ENCODE data around the gene PPP2R2B. TPM values are rescaled to one million over a fixed set of nuclear protein-coding genes. Genes with fewer than 3 reads are reported as not detected.

Gene PPP2R2B
- total RNA-seq, 1 experiment from 2014 or later: 20.3 TPM

- no peak overlapping the region for H3K4me3 Mint-ChIP-seq
- H3K36me3 Mint-ChIP-seq: peaks cover 4% of the 10 kb centered on the region; the same call in 1 of the 2 replicates
- ChIA-PET POLR2A (no interaction called here), CTCF (no interaction called here)
- TF ChIP-seq, protein P1, sequence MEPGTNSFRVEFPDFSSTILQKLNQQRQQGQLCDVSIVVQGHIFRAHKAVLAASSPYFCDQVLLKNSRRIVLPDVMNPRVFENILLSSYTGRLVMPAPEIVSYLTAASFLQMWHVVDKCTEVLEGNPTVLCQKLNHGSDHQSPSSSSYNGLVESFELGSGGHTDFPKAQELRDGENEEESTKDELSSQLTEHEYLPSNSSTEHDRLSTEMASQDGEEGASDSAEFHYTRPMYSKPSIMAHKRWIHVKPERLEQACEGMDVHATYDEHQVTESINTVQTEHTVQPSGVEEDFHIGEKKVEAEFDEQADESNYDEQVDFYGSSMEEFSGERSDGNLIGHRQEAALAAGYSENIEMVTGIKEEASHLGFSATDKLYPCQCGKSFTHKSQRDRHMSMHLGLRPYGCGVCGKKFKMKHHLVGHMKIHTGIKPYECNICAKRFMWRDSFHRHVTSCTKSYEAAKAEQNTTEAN (CRISPR knock-in tag; IDR thresholded peaks at IDR 0.05): no peak
- TF ChIP-seq ZNF425 (CRISPR knock-in tag; conservative IDR thresholded peaks at IDR 0.05) (no peak), ZBTB21 (CRISPR knock-in tag; IDR thresholded peaks at IDR 0.05; ENCODE audit: borderline replicate concordance) (no peak), SMAD4 (CRISPR knock-in tag; IDR thresholded peaks at IDR 0.05) (no peak), ATF1 (CRISPR knock-in tag; IDR thresholded peaks at IDR 0.05) (no peak), ESRRA (CRISPR knock-in tag; IDR thresholded peaks at IDR 0.05; ENCODE audit: borderline replicate concordance) (no peak), RELA (CRISPR knock-in tag; IDR thresholded peaks at IDR 0.05; ENCODE audit: borderline replicate concordance) (no peak), MXD4 (CRISPR knock-in tag; IDR thresholded peaks at IDR 0.05; ENCODE audit: borderline replicate concordance) (no peak)
- TF ChIP-seq, protein P2, sequence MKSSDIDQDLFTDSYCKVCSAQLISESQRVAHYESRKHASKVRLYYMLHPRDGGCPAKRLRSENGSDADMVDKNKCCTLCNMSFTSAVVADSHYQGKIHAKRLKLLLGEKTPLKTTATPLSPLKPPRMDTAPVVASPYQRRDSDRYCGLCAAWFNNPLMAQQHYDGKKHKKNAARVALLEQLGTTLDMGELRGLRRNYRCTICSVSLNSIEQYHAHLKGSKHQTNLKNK (CRISPR knock-in tag; IDR thresholded peaks at IDR 0.05): no peak
- TF ChIP-seq, protein P3, sequence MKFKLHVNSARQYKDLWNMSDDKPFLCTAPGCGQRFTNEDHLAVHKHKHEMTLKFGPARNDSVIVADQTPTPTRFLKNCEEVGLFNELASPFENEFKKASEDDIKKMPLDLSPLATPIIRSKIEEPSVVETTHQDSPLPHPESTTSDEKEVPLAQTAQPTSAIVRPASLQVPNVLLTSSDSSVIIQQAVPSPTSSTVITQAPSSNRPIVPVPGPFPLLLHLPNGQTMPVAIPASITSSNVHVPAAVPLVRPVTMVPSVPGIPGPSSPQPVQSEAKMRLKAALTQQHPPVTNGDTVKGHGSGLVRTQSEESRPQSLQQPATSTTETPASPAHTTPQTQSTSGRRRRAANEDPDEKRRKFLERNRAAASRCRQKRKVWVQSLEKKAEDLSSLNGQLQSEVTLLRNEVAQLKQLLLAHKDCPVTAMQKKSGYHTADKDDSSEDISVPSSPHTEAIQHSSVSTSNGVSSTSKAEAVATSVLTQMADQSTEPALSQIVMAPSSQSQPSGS (CRISPR knock-in tag; IDR thresholded peaks at IDR 0.05; ENCODE audit: borderline replicate concordance, low read depth): no peak
- ATAC-seq (no peak), DNase-seq (ENCODE audit: low spot score) (no peak)
- H3K4me1 Mint-ChIP-seq: peaks cover 4% of the 10 kb centered on the region; the same call in 1 of the 2 replicates
- H3K27me3 Mint-ChIP-seq (ENCODE audit: low read depth): no peaks in the 10 kb centered on the region
- H3K9me3 Mint-ChIP-seq: peaks cover 10% of the 10 kb centered on the region
- H3K27ac Mint-ChIP-seq: no peak overlapping the region
Observed at GRCh38 chr5:146762830-146763229, 115.7 kb downstream of the PPP2R2B start.

GRCh38 chr5:146761811-146762210 lies 116.7 kb downstream of the PPP2R2B start:
- no peak overlapping the region for H3K27ac Mint-ChIP-seq
- H3K4me3 Mint-ChIP-seq: no peak overlapping the region
- DNase-seq (ENCODE audit: low spot score): no peak
- peaks cover 10% of the 10 kb centered on the region for H3K9me3 Mint-ChIP-seq
- peaks cover 4% of the 10 kb centered on the region; the same call in 1 of the 2 replicates for H3K4me1 Mint-ChIP-seq
- ATAC-seq: no peak
- no peak for TF ChIP-seq ZNF671 (CRISPR knock-in tag; IDR thresholded peaks at IDR 0.05)
- no peak for TF ChIP-seq ZNF425 (CRISPR knock-in tag; conservative IDR thresholded peaks at IDR 0.05)
- no peak for TF ChIP-seq ZNF121 (CRISPR knock-in tag; IDR thresholded peaks at IDR 0.05)
- TF ChIP-seq, protein P4, sequence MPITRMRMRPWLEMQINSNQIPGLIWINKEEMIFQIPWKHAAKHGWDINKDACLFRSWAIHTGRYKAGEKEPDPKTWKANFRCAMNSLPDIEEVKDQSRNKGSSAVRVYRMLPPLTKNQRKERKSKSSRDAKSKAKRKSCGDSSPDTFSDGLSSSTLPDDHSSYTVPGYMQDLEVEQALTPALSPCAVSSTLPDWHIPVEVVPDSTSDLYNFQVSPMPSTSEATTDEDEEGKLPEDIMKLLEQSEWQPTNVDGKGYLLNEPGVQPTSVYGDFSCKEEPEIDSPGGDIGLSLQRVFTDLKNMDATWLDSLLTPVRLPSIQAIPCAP (CRISPR knock-in tag; IDR thresholded peaks at IDR 0.05): no peak
- TF ChIP-seq ETV6 (CRISPR knock-in tag; IDR thresholded peaks at IDR 0.05): no peak
- no peak for TF ChIP-seq ZSCAN18 (CRISPR knock-in tag; IDR thresholded peaks at IDR 0.05)
- TF ChIP-seq ZNF416 (CRISPR knock-in tag; IDR thresholded peaks at IDR 0.05): no peak
- TF ChIP-seq ZNF423 (CRISPR knock-in tag; IDR thresholded peaks at IDR 0.05): no peak
- TF ChIP-seq JUN (CRISPR knock-in tag; IDR thresholded peaks at IDR 0.05): no peak
- no peak for TF ChIP-seq CREM (CRISPR knock-in tag; IDR thresholded peaks at IDR 0.05)
- TF ChIP-seq, protein P3 (CRISPR knock-in tag; IDR thresholded peaks at IDR 0.05; ENCODE audit: borderline replicate concordance, low read depth): no peak
- TF ChIP-seq SMAD4 (CRISPR knock-in tag; IDR thresholded peaks at IDR 0.05): no peak
- H3K27me3 Mint-ChIP-seq (ENCODE audit: low read depth): no peaks in the 10 kb centered on the region
- ChIA-PET POLR2A (no interaction called here), CTCF (no interaction called here)
- H3K36me3 Mint-ChIP-seq: peaks cover 4% of the 10 kb centered on the region; the same call in 1 of the 2 replicates
